Activated T-helper 2 cell treated with anti-CD3 and anti-CD28 coated beads, Interferon-gamma antibody, Interleukin-2, Interleukin-4, amounts not matched to agents 10 μg/mL and 5 μg/mL and 100 μg/mL, durations not matched to agents 14 hours and 24 hours and 36 hours (primary cell): ENCODE results near the gene FSTL4. TPM values are rescaled to one million over a fixed set of nuclear protein-coding genes. Genes with fewer than 3 reads are reported as not detected.

Source experiments
- DNase-seq: peaks from one replicate; pipeline ENCODE4 v3.0.0; 2021; ENCODE audit warnings: low spot score
- H3K27ac Mint-ChIP-seq: one replicate; pipeline ENCODE4 v1.8.0; 2021; ENCODE audit warnings: mixed read lengths
- H3K27me3 Mint-ChIP-seq: one replicate; pipeline ENCODE4 v1.8.0; 2021; ENCODE audit warnings: low read depth, mixed read lengths
- H3K36me3 Mint-ChIP-seq: one replicate; pipeline ENCODE4 v1.8.0; 2021; ENCODE audit warnings: low read depth, mixed read lengths
- H3K4me1 Mint-ChIP-seq: one replicate; pipeline ENCODE4 v1.8.0; 2021; ENCODE audit warnings: low read depth, mixed read lengths
- H3K4me3 Mint-ChIP-seq: one replicate; pipeline ENCODE4 v1.8.0; 2021; ENCODE audit warnings: low read depth, mild to moderate bottlenecking, moderate library complexity, mixed read lengths
- H3K9me3 Mint-ChIP-seq: one replicate; pipeline ENCODE4 v1.8.0; 2021; ENCODE audit warnings: mixed read lengths
- intact Hi-C: fragments of 100-400 bp; cut with micrococcal nuclease; formaldehyde crosslinking; loops from one replicate; pipeline ENCODE4 v1.15.1; 2023
- total RNA-seq: library from RNA; stranded (reverse); gene quantifications from 2 replicates; pipeline ENCODE4 v1.2.3, GENCODE V29; 2022

FSTL4 gene
- total RNA-seq, 1 donor from 2014 or later: 2.1 TPM

- Mint-ChIP-seq H3K4me1 (peaks cover 18% of the 10 kb centered on the region), H3K27ac (peak overlapping the region; percentile 83), H3K36me3 (no peaks in the 10 kb centered on the region), H3K27me3 (peaks cover under 1% of the 10 kb centered on the region), H3K4me3 (no peak overlapping the region), H3K9me3 (no peaks in the 10 kb centered on the region)
- no peak for DNase-seq
- intact Hi-C loops: loop anchor here (5.0 kb wide), 1 partner anchor 36 kb away; no protein-coding TSS in a partner anchor
These were observed 115.7 kb downstream of the FSTL4 start for GRCh38 chr5:133496631-133497030.

DNA sequence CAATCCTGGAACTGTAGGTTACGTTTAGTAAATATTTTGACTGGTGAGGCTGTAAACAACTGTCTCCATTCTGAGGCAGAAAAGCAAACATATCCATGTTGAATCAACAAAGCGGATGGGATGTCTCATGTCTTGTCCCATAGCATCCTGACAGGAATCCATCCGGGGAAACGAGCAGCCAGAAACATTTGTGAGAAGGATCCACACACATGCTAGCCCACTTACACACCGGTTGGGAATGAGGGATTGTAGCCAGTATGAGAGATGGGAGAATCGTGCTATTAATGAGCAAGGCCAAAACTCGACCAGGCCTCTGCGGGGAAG, 117.5 kb downstream of the FSTL4 start:
- intact Hi-C loops: loop anchor here (5.0 kb wide), 1 partner anchor 37 kb away; no protein-coding TSS in a partner anchor
- H3K4me1 Mint-ChIP-seq: peaks cover 18% of the 10 kb centered on the region
- peaks cover 9% of the 10 kb centered on the region for H3K9me3 Mint-ChIP-seq
- no peaks in the 10 kb centered on the region for H3K27me3 Mint-ChIP-seq
- no peak for DNase-seq
- H3K36me3 Mint-ChIP-seq: no peaks in the 10 kb centered on the region
- no peak overlapping the region for H3K27ac Mint-ChIP-seq
- no peak overlapping the region for H3K4me3 Mint-ChIP-seq

- no peak for DNase-seq
- peaks cover 18% of the 10 kb centered on the region for H3K4me1 Mint-ChIP-seq
- peaks cover 11% of the 10 kb centered on the region for H3K9me3 Mint-ChIP-seq
- H3K27me3 Mint-ChIP-seq: no peaks in the 10 kb centered on the region
- no peaks in the 10 kb centered on the region for H3K36me3 Mint-ChIP-seq
- no peak overlapping the region for H3K4me3 Mint-ChIP-seq
- intact Hi-C loops: no loop called here
- H3K27ac Mint-ChIP-seq: no peak overlapping the region
These were observed 118.0 kb downstream of the FSTL4 start for GRCh38 chr5:133494232-133494922.

- DNase-seq: no peak
- intact Hi-C loops: loop anchor here (2.0 kb wide), 1 partner anchor 455 kb away; no protein-coding TSS in a partner anchor
- no peak overlapping the region for H3K4me3 Mint-ChIP-seq
- H3K27me3 Mint-ChIP-seq: peaks cover 4% of the 10 kb centered on the region
- no peak overlapping the region for H3K27ac Mint-ChIP-seq
- H3K4me1 Mint-ChIP-seq: no peaks in the 10 kb centered on the region
- H3K9me3 Mint-ChIP-seq: peaks cover 11% of the 10 kb centered on the region
- H3K36me3 Mint-ChIP-seq: no peaks in the 10 kb centered on the region
These were observed 122.7 kb downstream of the FSTL4 start for GRCh38 chr5:133489632-133490031.

DNA sequence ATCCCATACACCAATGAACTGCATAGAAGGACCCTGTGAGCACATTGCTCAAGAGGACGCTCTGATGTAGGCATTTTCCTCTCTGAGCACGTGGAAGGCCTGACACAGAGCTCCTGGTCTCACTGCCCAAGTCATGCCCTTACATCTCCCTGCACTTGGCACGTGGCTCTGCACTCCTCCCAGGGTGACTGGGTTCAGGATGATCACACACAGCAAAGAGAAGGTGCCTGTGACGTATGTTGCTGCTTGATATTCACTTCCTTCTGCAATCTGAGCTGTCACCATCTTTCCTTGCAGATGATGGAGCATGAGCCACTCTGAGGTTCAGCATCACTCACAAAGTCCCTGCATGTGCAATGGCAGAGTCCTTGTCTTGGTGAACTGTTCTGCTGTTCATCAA, 125.2 kb downstream of the FSTL4 start:
- Mint-ChIP-seq H3K4me1 (no peaks in the 10 kb centered on the region), H3K4me3 (no peak overlapping the region), H3K27ac (no peak overlapping the region), H3K36me3 (no peaks in the 10 kb centered on the region), H3K27me3 (peaks cover 4% of the 10 kb centered on the region), H3K9me3 (peaks cover 11% of the 10 kb centered on the region)
- intact Hi-C loops: no loop called here
- DNase-seq: no peak

DNA sequence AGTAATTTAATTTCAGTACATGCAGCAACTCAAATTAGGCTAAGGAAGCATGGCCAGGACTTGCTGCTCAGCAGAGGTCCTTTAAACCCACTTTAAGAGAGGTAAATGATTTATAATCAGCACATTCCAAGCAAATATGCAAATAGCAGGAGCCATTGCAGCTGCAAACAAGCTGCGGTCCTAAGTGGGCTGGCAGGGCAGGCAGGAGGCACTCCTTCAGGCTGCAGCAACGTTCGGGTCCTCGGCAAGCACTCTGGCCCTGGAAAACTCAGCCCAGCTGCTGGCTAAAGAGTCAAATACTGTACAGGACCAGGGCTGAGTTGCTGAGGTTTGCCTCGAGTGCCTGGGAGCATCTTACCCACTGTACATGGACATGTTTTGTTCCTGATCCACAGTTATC, 126.9 kb downstream of the FSTL4 start:
- intact Hi-C loops: no loop called here
- DNase-seq: no peak
- Mint-ChIP-seq H3K27ac (no peak overlapping the region), H3K9me3 (peaks cover 8% of the 10 kb centered on the region), H3K4me1 (no peaks in the 10 kb centered on the region), H3K27me3 (peaks cover 4% of the 10 kb centered on the region), H3K4me3 (no peak overlapping the region), H3K36me3 (no peaks in the 10 kb centered on the region)

DNA sequence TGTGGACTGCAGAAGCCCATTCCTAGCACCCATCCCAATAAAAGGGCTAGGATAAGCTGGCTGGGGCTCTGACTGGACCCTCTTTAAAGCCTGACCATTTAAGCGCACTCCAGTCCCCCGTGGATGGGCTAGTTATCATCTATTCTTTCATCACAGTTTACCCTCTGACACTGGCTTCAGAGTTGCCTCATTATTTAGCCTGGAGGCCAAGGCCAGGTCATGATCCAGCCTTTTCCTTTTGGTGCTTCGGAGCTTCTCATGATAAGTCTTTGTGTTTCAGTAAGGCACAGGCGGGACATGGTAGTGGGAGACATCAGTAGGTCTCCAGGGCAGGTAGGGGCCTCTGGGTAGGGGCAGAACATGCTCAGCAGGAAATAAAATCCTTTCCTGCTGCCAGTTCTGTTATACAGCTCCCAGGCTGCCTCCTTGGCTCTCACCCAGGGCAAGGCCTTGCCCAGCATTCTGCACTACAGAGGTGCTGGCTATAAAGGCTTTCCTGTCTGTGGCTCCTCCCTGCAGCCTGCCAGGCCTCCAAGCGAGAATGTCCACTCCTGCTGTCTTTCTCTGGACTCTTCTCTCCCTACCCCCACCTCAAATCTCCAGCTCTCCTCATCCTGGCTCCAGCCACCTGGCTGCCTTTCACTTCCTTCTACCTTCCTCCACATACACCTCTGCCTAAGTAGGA, 128.8 kb downstream of the FSTL4 start:
- intact Hi-C loops: no loop called here
- Mint-ChIP-seq H3K27ac (no peak overlapping the region), H3K4me3 (no peak overlapping the region), H3K27me3 (peaks cover 13% of the 10 kb centered on the region), H3K9me3 (no peaks in the 10 kb centered on the region), H3K36me3 (no peaks in the 10 kb centered on the region), H3K4me1 (no peaks in the 10 kb centered on the region)
- no peak for DNase-seq

GRCh38 chr5:133482028-133482427, 130.3 kb downstream of the FSTL4 start:
- no peaks in the 10 kb centered on the region for H3K9me3 Mint-ChIP-seq
- no peak overlapping the region for H3K4me3 Mint-ChIP-seq

GRCh38 chr5:133480866-133481265, 131.5 kb downstream of the FSTL4 start:
- intact Hi-C loops: no loop called here
- Mint-ChIP-seq H3K27ac (no peak overlapping the region), H3K27me3 (peaks cover 23% of the 10 kb centered on the region), H3K9me3 (no peaks in the 10 kb centered on the region), H3K36me3 (no peaks in the 10 kb centered on the region), H3K4me3 (no peak overlapping the region), H3K4me1 (no peaks in the 10 kb centered on the region)
- DNase-seq: no peak

More at GRCh38 chr5:133482028-133482427, 130.3 kb downstream of the FSTL4 start:
- no peak for DNase-seq
- intact Hi-C loops: no loop called here
- Mint-ChIP-seq H3K36me3 (no peaks in the 10 kb centered on the region), H3K27ac (no peak overlapping the region), H3K27me3 (peaks cover 21% of the 10 kb centered on the region), H3K4me1 (no peaks in the 10 kb centered on the region)

DNA sequence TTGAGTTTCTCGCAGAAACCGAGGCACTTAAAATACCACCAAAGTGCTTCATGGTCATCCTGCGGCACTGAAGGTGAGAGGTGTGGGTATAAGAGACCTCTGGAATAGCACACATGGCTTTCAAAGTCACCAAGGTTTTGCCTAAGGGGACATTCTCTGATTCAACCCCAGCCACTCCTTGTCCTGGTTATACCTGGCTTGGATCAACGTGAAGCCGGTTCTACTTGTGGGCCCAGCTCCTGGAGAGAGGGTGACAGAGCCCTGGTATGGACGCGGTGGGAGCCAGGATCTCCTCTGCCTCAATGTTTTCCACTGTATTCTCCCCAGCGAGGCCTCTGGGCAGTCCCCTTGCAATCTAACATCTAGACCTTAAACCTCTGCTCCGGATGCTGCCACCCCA, 132.0 kb downstream of the FSTL4 start:
- no peaks in the 10 kb centered on the region for H3K36me3 Mint-ChIP-seq
- no peak overlapping the region for H3K27ac Mint-ChIP-seq
- no peaks in the 10 kb centered on the region for H3K4me1 Mint-ChIP-seq
- H3K27me3 Mint-ChIP-seq: peaks cover 27% of the 10 kb centered on the region
- no peak for DNase-seq
- no peak overlapping the region for H3K4me3 Mint-ChIP-seq
- H3K9me3 Mint-ChIP-seq: no peaks in the 10 kb centered on the region
- intact Hi-C loops: no loop called here

DNA sequence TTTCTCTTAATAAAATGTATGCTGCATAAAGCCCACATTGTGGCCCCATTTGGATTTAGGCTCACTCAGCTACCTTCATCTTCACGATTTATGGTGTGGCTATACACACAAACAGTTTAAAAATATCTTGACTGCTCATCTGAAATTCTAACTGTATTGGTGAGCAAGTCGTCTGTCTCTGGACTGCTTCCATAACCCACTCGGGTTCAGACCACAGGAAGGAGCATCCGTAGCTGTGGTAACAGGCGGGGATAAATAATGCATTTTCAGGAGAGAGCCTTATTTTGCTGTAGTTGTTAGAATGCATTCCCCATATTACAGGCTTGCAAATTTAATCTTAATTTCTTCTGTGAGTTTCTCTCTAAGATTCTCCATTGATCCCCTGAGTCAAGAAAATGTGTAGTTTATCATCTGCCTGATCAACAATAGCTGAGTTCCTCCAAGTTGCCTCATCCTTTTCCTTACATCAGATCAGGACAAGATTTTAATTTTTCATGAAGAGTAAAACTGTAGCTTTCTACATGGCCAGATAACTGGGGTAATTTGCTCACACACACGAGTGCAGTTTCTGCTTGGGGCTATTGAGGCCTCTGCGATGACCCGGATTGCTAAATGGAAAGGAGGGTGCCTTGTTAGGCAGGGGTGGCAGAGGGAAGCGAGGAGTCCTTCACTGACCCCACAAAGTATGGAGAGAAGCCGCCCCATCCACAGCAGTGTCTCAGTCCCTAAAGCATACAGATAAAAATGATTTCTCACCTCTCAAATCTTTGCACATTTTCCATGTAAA, 133.9 kb downstream of the FSTL4 start:
- intact Hi-C loops: no loop called here
- Mint-ChIP-seq H3K36me3 (no peaks in the 10 kb centered on the region), H3K27me3 (peaks cover 39% of the 10 kb centered on the region), H3K4me3 (no peak overlapping the region), H3K9me3 (no peaks in the 10 kb centered on the region), H3K4me1 (peaks cover 3% of the 10 kb centered on the region), H3K27ac (no peak overlapping the region)
- no peak for DNase-seq

- Mint-ChIP-seq H3K4me3 (no peak overlapping the region), H3K9me3 (no peaks in the 10 kb centered on the region), H3K36me3 (no peaks in the 10 kb centered on the region), H3K4me1 (peaks cover 3% of the 10 kb centered on the region), H3K27me3 (peaks cover 46% of the 10 kb centered on the region), H3K27ac (no peak overlapping the region)
- no peak for DNase-seq
- intact Hi-C loops: no loop called here
These were observed 136.4 kb downstream of the FSTL4 start for GRCh38 chr5:133475986-133476385.
